GM21526 (cell line): ENCODE results near the gene MRC1.
A peak's percentile ranks its signal among the peaks of the same experiment; 100 is the strongest.
"Not testable (repeated sequence)": the region's sequence is repeated elsewhere in the genome, so short reads cannot be mapped to it uniquely, and the experiment has no call there.

Experiments used
- ATAC-seq: cut with Tn5 transposase; IDR thresholded peaks from one replicate; pipeline ENCODE4 v1.9.1; 2021; ENCODE audit warnings: moderate library complexity; ENCODE audit not compliant: unreplicated experiment, low FRiP score

The MRC1 gene

DNA sequence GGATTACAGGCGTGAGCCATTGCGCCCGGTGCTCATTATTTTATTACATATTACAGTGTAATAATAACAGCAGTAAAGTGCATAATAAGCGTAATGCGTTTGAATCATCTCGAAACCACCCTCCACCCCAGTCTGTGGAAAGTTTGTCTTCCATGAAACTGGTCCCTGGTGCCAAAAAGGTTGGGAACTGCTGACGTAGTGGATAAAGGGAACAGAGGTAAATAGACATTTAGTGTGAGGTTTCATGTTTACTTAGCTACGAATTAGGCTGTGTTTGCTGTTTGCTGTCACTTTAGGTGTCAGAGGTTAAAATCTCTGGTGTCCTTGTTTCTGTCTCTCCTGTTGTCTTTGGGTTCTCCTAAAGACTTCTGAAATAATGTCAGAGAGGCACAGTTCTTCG is 82.3 kb downstream of the MRC1 start:
- no peak for ATAC-seq

DNA sequence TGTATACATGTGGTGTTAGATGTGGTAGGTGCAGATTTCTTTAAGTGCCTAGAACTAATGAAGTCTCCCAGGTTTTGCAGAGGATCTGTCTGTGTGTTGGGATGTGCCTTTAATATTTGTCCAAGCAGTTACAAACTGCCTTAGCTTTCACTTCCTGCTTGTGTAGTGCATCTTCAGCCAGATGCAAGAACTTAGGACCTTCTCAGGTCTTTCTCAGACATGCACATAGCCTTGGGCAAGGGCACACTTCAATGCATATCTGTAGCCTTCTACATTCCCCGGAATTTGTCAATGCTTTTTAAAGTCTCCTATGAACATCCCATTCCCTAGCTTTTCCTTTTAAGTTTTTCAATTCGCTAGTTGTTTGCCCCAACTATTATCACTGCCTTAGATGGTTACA is 95.4 kb downstream of the MRC1 start:
- ATAC-seq, result no peak

DNA sequence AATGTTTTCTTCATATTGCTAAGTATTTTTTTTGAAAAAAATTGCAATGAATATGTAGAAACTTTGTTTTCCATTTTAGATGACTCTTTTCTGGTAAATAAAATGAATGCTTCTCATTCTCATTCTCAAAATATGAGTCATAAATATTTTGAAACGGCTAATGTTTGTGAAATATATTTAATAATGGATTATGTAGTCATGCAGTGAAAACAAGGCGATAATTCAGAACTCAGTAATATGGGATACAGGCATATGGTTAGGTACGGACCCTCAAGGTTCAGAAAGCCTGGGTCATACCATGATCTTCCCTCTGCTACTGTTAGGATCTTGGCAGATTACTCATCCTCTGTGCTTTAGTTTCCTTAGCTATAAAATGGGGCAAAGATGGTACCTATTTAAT is 96.3 kb downstream of the MRC1 start:
- ATAC-seq, result no peak

DNA sequence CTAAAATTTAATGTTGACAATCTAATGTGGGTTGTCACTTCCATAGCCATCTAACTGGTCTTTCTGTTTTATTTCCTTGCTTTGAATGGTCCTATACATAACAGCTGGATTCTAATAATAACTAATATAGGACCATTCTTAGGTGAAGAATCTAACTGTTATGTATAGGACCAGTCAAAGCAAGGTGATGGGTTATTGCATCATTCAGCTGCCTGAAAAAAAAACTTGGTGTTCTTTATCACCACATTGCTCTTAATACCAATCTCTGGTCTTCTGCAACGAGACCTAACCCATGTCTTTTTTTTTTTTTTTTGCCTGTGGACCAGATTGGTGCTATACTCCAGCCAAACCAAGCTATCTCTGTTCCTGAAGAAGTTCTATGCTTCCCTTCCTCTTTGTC is 96.9 kb downstream of the MRC1 start:
- no peak for ATAC-seq

DNA sequence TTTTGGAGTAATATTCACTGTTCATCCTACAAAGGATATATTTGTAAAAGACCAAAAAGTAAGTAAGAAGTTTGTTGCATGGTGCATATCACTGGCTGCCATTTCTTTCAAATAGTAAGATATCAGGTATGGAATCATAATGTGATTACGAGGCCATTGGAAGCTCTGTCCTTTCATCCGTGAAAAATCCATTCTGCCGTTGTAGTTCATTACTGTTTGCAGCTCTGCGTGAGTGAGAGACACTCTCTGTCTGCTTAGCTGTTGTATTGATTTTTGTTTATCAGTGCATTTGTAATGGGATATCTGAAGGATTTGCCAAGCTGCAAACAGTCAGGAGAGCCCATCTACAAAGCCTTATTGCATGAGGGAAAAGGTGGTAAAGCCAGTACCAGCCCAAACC is 98.5 kb downstream of the MRC1 start:
- ATAC-seq, result no peak

DNA sequence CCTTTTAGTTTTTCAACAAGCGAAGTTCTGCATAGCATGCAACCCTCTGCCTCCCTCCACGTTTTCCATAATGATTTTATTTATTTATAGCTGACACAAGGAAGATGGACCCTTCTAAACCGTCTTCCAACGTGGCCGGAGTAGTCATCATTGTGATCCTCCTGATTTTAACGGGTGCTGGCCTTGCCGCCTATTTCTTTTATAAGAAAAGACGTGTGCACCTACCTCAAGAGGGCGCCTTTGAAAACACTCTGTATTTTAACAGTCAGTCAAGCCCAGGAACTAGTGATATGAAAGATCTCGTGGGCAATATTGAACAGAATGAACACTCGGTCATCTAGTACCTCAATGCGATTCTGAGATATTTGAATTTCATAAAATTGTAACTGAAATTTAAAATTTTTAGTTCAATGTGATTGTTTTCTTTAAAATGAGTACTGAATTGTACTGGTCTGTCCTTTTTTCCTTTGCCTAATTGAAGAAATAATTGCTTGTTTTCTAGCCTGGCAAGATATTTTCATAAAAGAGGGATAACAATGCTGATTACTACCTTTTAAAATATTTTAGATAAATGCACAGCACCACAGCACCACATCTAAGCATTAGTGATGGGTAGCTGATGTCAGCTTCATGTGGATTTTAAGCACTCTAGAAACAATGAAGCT is 101.1 kb downstream of the MRC1 start:
- peak; percentile 68 for ATAC-seq

DNA sequence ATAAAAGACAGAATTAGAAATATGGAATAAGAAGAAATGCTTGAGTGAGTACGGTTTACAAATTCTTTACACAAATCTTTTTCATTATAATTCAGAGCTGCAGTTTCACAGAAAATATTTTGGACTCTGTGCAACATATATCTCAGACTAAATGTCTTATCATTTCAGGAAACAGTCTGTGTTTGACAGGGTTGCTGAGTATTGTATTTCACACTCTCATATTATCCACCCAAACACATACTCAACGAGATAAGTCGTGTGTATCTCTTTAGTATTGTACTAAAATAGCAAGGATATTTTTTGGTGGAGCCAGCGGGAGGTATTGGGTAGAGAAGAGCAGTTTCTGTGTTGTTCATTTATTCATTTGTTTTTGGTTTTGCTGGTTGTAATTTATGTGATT is 103.6 kb downstream of the MRC1 start:
- no peak for ATAC-seq

DNA sequence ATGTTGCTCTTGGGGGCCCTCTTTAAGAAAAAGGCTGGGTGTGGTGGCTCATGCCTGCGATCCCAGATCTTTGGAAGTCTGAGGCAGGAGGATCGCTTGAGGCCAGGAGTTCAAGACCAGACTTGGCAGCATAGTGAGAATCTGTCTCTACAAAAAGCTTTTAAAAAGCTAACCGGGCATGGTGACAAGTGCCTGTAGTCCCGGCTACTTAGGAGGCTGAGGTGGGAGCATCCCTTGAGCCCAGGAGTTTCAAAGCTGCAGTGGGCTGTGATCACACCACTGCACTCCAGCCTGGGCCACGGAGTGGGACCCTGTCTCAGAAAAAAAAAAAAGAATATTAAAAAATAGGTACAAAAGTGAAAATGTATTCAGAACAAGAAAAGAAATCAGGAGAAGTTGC is 104.5 kb downstream of the MRC1 start:
- ATAC-seq, result no peak

DNA sequence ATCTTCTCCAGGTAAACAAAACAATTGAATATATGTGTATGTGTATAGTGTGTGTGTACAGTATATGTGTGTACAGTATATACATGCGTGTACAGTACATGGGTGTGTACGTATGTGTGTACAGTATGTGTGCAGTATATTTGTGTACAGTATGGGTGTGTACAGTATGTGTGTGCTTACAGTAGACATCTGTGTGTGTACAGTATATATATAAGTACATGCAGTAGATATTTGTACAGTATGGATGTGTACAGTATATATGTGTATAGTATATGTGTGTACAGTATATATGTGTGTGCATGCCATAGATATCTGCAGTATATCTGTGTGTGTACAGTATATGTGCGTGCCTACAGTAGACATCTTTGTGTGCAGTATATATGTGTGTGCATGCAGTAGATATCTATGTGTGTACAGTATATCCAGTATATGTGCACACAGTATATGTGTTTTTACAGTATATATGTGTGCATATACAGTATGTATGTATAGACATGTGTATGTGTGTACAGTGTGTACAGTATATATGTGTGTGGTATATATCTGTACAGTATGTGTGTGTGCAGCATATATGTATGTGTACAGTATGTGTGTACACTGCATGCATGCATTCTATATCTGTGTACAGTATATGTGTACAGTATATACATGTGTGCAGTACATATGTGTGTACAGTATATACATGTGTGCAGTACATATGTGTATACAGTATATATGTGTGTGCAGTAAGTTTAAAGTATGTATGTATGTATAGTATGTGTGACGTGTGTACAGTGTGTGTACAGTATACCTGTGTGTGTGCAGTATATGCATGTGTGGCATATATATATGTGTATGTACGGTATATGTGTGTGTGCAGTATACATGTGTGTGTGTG is 105.3 kb downstream of the MRC1 start:
- ATAC-seq, result no peak

DNA sequence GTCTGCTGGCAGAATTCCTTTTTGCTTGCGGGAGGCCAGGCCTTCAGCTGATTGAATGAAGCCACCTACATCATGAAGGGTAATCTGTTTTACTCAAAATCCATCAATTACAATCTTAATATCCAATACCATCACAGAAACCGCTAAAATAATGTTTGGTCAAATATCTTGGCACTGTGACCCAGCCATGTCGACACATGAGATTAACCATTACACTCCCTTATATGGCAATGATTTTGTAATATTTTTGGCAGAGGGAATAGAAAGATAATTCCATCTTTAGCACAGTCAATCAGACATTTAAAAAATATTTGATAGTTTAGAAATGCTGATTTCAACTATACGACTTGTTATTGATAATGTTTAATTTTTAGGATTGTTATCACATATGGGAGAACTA is 106.0 kb downstream of the MRC1 start:
- no peak for ATAC-seq

DNA sequence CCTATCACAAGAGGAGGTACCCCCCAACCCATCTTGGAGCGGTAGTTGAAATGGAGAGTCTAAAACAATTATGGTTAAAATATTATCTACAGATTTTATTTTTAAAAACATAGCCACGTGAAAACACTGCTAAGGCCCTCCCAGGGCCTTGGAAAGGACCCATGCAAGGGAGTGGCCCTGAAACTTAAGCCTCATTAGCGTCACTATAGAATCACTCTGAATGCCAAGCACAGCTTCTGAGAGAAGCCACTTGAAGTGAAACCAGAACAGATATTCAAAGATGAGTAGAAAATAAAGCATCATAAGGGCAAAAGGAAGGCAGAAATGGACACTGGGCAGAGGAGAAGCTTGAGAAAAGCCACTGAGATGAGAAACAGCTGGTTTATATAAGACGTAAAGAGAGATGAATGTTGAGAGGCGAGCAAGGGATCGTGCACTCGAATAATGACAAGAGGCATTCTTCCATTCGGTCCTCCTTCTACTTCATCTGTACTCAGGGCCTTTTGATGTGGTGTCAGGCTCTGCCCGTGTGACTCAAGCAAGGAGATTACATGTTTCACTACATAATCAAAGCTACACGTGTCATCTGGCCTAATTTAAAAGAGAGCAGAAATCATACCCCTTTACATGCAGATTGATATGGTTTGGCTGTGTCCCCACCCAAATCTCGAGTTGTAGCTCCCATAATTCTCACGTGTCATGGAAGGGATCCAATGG is 109.2 kb downstream of the MRC1 start:
- no peak for ATAC-seq

DNA sequence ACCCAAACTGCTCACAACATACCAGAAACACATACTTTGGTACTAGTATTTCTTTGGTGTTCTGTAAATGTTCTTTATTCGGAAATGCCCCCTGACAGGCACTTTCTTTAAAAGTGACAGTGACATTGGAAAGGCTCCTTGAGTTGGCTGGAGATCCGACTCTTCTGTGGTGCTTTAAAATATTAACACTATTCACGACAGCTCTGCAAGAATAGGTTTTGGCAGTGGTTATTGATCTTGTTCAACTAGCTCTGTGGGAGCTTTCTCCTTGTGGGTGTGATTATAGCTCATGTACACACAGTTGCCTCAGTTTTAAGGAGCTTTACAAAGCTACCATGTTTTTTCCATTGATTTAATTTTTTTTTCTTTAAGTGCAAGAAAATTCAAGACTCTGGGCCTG is 112.2 kb downstream of the MRC1 start:
- ATAC-seq, result no peak

DNA sequence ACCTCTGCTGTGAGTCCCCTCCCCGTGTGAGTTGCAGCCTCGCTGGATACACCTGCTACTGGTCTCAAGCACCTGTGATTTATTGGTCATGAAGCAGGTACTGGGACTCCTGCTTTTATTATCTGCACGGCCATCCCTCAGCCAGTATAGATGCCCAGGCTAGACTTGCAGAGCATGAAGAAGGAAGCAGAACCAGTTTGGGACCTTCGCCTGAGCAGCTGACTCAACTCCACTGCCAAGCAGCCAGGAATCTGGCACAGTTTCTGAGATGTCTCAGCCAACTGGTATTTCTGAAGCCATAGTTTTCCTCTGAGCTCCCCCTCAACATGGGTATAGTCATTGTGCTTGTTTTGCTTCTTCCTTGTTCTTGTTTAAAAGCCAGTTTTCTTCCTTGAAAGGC is 114.6 kb downstream of the MRC1 start:
- no peak for ATAC-seq

DNA sequence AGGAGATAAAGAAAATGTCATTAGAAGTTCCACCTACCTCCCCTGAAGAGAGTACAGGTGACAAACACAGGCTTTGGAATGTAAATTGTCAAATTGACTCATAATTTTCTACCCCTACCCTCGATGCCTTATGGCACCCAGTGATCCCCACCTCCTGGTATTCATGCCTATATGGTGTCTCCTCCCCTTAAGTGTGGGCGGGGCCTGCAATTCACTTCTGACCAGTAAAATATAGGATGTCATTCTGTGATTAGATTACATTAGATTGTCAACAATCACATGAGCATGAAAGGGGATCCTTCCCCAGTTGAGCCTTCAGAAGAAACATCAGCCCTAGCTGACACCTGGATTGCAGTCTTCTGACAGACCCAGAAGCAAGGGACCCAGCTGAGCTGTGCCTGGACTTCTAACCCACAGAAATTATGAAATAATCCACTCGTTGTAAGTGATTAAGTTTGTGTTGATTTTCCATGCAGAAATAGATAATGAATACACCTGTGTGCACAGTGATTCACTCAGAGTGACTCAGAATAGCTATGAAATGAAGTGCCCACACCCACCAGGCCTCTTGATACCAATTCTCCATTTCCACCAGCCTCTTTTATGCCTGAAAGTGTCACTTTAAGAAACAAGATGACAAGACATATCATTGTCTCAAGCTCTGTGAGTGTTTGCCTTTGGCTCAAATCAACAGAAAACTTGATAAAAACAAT is 134.0 kb downstream of the MRC1 start:
- no peak for ATAC-seq

DNA sequence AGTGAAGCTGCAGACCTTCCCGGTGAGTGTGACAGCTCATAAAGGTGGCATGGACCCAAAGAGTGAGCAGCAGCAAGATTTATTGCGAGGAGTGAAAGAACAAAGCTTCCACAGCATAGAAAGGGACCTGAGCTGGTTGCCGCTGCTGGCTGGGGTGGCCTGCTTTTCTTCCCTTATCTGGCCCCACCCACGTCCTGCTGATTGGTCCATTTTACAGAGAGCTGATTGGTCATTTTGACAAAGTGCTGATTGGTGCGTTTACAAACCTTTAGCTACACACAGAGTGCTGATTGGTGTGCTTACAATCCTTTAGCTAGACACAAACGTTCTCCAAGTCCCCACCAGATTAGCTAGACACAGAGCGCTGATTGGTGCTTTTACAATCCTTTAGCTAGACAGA is 141.1 kb downstream of the MRC1 start:
- not testable (repeated sequence) for ATAC-seq

DNA sequence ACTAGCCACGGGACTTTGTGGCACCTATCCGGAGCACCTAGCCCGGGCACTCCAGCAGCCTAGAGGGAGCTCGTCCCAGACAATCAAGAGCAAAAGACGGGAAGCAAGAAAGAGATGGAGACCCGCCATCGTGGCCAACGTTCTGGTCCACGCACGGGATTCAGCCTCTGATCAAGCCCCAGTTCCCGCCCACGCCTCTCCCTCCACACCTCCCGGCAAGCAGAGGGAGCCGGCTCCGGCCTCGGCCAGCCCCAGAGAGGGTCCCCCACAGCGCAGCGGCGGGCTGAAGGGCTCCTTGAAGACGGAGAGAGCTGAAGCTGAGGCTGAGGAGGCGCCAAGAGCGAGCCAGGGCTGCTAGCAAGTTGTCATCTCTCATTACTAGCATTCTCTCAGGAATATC is 141.6 kb downstream of the MRC1 start:
- no peak for ATAC-seq

DNA sequence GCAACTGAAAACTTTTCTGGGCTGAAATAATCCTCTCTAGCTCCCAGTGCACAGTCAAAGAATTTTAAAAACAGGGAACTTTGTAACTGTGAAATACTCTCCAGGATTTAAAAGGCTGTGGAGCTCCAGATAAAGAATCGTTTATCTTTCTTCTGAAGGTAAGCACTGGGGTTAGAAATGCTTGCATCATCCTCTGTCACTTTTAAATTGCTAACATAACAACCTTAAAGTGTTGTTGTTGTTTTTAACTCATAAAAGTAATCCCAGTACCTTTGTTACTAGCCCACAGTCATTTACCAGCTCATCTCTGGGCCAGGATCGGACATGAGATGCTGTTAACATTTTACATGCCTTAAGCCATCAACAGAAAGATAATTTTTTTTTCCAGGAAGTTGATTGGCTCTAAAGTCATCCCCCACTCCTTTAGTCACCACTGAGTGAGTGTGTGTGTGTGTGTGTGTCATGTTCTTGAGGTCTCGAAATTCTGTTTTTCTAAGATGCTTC is 142.8 kb downstream of the MRC1 start, which contains the start of gene SLC39A12:
TSS of gene SLC39A12 (plus strand) at position 51 of the 504 bp plus-strand sequence. CDS start 1,359 bp downstream, outside the sequence.
- no peak for ATAC-seq

DNA sequence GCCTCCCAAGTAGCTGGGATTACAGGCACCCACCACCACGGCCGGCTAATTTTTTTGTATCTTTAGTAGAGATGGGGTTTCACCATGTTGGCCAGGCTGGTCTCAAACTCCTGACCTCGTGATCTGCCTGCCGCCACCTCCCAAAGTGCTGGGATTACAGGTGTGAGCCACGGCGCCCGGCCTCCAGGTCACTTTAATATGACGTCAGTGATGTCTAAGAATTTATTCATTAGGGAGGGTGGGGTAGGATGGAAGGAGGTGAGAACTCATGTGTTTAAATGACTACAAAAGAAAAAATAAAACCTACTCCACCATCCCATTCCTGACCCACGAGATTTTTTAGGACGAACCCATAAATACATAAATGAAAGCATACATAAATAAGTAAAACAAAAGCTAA is 145.2 kb downstream of the MRC1 start:
- ATAC-seq, result not testable (repeated sequence)

DNA sequence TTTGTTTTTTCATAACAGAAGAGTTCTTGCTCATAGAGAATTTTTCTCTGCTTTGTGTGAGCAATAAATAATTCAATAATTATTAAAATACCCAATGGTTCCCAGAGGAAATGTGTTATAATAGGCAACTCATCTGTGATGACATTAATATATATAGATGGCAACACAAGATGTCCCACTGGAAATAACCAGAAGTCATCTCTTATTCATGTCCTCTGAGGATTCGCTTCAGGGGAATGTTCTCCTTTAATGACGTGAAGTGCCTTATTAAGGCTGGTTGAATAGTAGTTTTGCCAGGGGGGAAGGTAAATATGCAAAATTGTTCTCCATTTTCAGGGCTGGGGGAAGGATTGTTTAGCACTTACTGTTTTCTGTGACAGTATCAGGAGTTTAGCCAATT is 145.7 kb downstream of the MRC1 start:
- ATAC-seq, result no peak

DNA sequence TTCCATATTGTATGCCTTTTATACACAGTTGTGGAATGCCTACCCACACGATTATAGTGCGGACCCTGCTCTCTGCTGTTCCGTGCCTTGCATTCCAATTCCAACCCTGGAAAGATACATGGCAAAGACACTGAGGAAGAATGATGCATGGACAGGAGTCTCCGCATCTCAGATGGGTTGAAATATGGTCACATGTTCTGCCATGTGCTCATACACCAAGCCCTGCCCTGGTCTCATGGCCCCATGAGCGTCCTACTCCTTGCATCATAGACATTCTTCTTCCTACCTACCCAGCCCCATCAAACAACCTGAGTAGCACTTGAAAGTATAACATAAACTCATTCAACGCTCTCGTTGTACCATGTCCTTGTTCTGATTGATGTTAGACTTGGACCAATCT is 148.9 kb downstream of the MRC1 start:
- no peak for ATAC-seq

DNA sequence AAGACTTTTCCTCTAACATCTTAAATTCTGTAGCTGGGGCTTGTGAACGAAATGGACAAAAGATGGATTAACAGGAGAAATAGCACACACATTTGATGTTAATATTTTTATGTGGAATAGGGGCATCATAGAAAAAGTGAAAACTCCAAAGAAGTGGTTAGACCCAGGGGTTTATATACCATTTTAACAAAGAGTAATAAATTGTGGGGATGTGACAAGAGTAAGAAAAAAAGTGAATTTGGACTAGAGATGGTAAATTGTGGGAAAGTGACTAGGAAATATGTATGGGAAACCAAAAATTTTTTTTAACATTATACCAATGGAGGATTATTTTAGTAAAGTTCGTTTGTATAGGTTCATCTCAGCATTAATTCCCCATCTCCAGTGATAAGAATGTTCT is 150.7 kb downstream of the MRC1 start:
- no peak for ATAC-seq
